Effector CD4-positive, alpha-beta T cell (primary cell): ENCODE results near the gene USP6.
"Not testable (repeated sequence)": the region's sequence is repeated elsewhere in the genome, so short reads cannot be mapped to it uniquely, and the experiment has no call there.

Experiments
- DNase-seq: peaks from one replicate; pipeline ENCODE4 v3.0.0-alpha.2; 2020

USP6 gene

DNA sequence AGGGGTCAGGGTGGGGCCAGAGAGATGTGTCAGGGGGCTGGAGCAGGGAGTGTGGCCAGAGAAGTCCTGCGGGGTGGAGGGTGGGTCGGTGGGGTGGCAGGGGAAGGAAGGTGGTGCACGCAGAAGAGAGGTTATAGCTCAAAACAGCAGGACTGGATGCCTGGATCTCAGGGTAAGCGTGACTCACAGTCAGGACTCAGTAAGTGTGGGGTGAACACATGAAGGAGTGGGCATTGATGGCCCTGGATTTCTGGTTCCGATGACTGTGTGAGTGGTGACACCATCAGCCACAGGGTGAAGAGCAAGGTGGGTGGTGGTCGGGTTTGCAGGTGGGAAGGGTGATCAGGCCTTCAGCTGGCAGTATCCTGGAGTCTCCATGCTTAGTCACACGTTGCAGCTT lies 6.2 kb downstream of the USP6 start:
- DNase-seq = not testable (repeated sequence)

DNA sequence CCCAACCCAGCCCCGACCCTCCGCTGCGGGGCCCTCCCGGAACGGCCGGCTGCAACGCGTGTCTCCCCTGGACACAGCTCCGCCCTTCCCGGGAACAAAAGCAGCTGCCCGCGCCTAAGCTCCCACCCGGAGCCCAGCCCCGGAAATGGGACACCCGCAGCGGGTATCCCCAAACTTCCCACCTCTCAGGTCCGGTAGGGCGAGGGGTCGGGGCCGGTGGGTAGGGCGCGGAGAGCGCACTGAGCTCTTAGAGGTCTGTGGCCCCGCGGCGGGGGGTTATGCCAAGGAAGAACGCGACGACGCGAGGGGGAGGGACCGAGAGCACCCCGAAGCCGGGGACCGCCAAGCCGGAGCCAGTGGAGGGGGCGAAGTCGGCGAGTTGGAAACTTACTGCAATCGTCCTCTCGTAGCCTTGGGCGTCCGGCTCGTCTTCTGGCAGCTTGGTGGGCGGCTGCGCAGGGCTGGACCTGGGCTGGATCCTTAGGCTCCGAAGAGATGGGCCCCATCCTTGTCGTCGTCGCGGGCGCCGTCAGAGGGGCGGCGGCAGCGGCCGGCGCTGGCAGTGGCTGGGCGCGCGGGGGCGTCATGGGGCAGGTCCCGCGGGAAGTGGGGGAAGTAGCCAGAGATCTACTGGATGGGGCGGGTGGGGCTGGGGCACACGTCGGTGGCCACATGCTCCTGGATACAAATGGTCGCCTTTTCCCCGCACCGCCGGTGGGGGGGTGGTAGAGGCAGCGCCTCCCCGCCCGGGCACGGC lies 6.9 kb downstream of the USP6 start:
- no peak for DNase-seq

DNA sequence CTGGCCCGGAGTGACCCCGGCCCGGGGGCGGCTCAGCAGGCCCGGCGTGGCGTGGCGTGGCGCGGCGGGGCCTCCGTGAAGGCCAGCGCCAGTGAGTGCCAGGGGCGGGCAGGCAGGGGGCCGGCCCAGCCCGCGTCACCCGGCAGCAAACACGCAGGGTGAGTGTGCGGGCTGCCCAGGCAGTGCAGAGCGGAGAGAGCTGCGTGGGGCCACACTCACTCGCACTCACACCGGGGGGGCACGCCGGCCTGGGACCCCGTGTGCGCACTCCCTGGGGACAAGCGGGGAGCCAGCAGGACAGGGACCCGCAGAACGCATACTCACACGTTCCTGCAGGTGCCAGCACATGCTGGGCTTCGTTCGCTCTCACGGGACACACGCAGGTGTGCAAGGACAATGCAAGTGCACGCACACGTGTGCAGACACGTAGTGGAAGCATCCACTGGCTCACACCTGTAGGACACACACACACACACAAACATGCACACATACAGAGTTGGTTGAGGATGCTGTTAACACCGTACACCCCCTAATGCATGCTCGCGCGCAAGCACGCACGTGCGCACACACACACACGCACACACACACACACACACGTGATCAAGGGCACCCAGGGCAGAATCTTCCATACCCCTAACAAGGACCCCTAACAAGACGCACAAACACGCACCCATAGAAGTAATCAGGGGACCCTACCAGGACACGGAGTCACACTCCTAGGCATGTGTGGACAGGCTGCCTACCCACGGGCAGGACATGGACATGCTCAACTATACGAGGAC lies 7.7 kb downstream of the USP6 start:
- no peak for DNase-seq

- not testable (repeated sequence) for DNase-seq
These were observed 8.4 kb downstream of the USP6 start for GRCh38 chr17:5124125-5124760.

DNA sequence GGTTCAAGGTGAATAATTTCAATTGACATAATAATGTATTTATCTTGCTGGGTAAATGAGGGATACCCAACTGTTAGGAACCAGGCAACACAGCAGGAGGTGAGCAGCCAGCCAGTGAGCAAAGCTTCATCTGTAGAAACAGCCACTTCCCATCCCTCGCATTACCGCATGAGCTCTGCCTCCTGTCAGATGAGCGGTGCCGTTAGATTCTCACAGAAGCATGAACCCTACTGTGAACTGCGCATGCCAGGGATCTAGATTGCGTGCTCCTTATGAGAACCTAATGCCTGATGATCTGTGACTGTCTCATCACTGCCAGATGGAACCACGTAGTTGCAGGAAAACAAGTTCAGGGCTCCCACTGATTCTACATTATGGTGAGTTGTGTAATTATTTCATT lies 9.1 kb downstream of the USP6 start:
- not testable (repeated sequence) for DNase-seq

DNA sequence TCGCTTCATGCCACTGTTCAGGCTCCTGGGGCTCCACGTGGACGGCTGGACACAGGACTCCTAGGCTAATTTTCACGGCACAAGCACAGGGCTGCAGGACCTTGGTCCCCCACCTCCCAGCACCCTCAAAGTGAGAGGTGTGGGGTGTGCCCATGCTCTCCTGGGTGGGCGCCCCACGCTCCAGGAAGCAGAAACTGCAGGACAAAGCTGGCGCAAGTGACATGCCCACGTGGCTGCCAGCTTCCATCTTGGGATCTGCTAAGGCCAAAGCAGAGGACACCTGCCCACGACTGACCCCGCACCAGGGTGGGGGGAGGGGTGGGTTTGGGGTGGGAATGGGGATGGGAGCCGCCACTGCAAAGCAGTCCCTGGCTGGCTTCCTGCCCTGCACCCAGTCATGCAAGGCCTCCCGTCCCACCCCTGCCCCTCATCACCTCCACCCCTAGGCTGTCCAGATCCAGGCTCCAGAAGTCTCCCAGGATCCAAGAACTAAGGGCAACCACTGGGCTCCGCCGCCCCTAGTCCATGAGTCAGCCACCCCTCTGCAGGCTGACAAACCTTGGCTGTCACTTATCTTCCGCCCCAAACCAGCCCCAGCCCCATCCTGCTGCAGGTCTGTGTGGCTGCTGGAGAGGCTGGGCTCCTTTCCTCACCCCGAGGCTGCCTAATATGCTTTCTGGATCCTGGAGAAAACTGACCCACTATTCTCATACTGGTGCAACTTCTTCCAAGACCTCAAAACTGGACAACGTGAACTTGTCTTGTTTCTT lies 11.1 kb downstream of the USP6 start:
- no peak for DNase-seq

- no peak for DNase-seq
These were observed 12.1 kb downstream of the USP6 start for GRCh38 chr17:5127910-5128309.

GRCh38 chr17:5128387-5128786 lies 12.6 kb downstream of the USP6 start:
- not testable (repeated sequence) for DNase-seq

DNA sequence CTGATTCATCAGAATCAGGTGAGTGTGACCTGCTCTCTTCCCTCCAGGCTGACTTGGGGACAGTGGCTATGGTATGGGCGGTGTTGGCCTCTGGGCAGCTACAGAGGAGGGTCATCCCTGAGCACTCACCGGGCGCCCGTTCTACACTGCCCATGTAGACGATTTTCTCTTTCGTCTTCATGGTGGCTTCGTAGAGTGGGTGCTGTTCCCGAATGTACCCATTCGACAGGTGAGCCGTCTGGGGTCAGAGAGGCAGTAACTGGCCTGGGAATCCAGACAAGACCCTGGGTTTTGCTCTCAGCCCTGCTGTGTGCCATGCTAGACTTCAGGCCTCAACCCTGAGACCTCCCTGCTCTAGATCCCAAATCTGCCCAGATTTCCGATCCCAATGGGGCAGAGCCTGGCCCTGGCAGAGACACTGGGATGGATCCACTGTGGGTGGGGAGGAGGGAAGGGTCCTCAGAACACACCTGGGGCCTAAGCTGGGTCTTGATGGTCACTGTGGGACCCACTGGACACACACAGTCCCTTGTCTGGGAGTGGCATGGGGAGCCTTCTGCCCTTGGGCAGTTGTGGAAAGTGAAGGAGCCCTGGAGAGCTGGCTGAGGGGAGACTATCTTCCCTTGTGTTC lies 13.2 kb downstream of the USP6 start:
- DNase-seq = no peak

- not testable (repeated sequence) for DNase-seq
These were observed 13.9 kb downstream of the USP6 start for GRCh38 chr17:5129770-5130169.

GRCh38 chr17:5130261-5130660 lies 14.4 kb downstream of the USP6 start:
- DNase-seq = not testable (repeated sequence)

DNA sequence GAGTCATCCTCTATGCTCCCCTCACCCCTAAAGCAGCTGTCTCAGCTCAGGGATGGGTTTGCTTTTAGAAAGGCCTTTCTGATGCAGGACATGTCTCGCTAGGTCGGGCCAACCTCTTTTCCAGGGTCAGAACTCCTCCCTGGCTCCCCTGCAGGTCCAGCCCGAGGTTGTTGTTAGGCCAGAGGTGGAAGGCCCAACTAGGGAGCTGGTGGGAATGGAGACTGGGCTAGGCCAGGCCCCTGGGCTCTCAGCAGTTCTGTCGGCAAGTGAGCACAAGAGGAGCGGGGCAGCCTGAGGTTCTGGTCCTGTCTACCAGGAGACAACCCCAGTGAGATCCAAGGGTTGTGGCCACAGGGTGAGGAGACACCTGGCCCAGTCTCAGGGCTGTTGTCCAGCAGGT lies 14.9 kb downstream of the USP6 start:
- not testable (repeated sequence) for DNase-seq

- no peak for DNase-seq
These were observed 15.4 kb downstream of the USP6 start for GRCh38 chr17:5131146-5131715.

DNA sequence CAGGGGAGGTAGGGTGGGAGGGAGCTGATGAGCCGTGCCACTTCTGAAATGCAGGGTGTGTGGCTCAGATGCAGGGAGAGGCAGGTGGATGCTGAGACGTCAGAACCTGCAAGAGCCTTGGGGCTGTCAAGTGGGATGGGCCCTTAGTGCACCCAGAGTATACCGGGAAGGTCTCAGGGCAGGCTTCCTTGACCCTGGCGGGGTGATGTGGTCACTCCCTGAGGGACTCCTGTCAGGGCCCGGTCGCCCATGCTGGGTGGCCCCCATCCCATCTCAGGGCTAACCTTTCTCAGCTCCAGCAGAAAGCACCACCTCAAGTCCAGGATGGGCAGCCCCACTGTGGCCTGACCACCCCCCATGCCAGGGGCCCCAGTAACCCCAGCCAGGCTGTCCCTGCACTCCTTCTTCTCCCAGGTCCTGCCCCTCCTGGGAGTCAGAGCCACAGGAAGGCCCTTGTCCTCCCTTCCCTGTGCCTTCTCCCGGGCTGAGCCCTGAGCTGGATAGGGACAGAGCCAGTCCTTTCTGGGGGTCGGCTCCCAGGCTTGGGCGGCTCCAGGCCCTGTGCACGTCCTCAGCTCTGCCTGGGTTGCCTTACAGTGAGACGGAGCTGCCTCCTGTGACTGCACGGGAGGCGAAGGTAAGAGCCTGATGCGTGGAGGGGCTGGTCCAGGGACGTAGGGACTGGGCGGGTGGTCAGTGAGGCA lies 16.1 kb downstream of the USP6 start:
- not testable (repeated sequence) for DNase-seq

GRCh38 chr17:5132503-5133225 lies 16.8 kb downstream of the USP6 start:
- DNase-seq = not testable (repeated sequence)

GRCh38 chr17:5133311-5133710 lies 17.5 kb downstream of the USP6 start:
- no peak for DNase-seq

DNA sequence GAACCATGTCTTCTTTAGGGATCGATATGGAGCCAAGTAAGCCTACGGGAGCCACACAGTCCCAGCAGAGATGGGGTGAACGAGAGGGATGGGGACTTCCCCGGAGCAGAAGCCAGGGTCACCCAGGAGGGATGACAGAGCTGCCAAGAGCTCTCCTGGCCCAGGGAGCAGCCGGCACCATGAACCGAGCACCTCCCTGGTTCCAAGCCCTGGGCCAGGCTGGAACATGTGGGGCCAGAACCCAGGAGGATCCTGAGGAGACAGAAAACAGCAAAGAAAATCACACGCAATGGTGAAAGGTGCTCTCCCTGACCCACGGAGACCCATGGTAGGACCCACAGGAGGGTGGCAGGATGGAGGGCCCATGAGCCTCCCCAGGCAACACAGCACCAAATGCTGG lies 18.1 kb downstream of the USP6 start:
- DNase-seq = not testable (repeated sequence)

DNA sequence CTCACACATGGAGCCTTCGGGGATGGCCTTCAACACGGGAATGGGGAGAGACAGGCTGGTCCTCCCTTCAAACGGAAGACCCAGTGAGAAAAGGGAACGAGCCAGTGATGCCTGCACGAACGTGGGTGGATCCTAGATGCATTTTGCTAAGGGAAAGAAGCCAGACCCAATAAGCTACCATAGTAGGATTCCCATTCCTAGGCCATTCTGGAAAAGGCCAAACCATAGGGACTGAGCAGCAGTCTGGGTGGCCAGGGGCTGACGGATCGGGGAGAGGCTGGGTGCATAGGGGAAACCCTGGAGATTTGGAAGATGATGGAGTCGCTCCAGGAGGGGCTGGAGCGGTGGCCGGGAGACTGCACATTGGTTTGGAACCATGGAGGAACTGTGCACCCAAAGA lies 18.7 kb downstream of the USP6 start:
- DNase-seq = not testable (repeated sequence)

GRCh38 chr17:5135131-5135712 lies 19.4 kb downstream of the USP6 start:
- DNase-seq = not testable (repeated sequence)
